ENCODE measurements around the gene TAF6.
"Not testable (repeated sequence)": the region's sequence is repeated elsewhere in the genome, so short reads cannot be mapped to it uniquely, and the experiment has no call there.

Gene TAF6

DNA sequence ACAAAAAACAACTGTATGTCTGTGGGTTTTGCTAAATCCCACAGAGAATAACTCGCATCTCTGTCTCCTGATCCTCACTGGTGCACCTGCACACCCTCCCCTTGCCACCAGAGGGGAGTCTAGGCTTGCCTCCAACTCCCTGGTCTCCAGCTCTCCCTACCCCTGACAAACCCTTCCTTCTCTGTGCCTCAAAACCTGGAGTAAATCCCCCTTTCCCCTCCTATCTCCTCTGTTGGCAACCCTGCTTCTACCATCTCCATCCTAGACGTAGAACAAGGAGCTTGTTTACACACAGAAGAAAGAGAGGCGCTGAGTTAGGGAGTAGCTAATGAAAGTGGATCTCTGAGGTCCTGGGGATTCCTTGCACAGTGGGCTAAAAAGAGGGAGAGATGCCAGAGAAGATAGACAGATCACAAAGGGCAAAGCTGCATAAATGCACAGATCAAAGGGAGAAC is 13.6 kb upstream of the TAF6 start:
- no peak for TF ChIP-seq EZH2phosphoT487 (IDR thresholded peaks at IDR 0.05; ENCODE audit: low read depth)
- TF ChIP-seq, protein P1, sequence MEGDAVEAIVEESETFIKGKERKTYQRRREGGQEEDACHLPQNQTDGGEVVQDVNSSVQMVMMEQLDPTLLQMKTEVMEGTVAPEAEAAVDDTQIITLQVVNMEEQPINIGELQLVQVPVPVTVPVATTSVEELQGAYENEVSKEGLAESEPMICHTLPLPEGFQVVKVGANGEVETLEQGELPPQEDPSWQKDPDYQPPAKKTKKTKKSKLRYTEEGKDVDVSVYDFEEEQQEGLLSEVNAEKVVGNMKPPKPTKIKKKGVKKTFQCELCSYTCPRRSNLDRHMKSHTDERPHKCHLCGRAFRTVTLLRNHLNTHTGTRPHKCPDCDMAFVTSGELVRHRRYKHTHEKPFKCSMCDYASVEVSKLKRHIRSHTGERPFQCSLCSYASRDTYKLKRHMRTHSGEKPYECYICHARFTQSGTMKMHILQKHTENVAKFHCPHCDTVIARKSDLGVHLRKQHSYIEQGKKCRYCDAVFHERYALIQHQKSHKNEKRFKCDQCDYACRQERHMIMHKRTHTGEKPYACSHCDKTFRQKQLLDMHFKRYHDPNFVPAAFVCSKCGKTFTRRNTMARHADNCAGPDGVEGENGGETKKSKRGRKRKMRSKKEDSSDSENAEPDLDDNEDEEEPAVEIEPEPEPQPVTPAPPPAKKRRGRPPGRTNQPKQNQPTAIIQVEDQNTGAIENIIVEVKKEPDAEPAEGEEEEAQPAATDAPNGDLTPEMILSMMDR (IDR thresholded peaks at IDR 0.05; ENCODE audit: low read depth, low read length): peak; percentile 84
- H4K20me1 ChIP-seq (ENCODE audit: insufficient read depth, low read length): no peaks in the 10 kb centered on the region
- H3K4me2 ChIP-seq (ENCODE audit: low read length): no peak overlapping the region
- no peaks in the 10 kb centered on the region for H3K36me3 ChIP-seq (replicated peaks; ENCODE audit: low read depth, low read length)
- H3K27me3 ChIP-seq (ENCODE audit: low read depth, low read length): no peaks in the 10 kb centered on the region
- H3K9ac ChIP-seq (ENCODE audit: low read length): no peak overlapping the region
- no peak overlapping the region for H3K27ac ChIP-seq (ENCODE audit: low read length)
- peaks cover 4% of the 10 kb centered on the region; the same call in 1 of the 2 replicates for H3K79me2 ChIP-seq (ENCODE audit: low read length)
- no peaks in the 10 kb centered on the region for H3K9me3 ChIP-seq (ENCODE audit: insufficient read depth, low read length)
- H3K4me1 ChIP-seq (ENCODE audit: low read length): peaks cover 14% of the 10 kb centered on the region
- H2AFZ ChIP-seq (ENCODE audit: low read depth, low read length): no peak overlapping the region
- H3K4me3 ChIP-seq (ENCODE audit: low read length): no peak overlapping the region

DNA sequence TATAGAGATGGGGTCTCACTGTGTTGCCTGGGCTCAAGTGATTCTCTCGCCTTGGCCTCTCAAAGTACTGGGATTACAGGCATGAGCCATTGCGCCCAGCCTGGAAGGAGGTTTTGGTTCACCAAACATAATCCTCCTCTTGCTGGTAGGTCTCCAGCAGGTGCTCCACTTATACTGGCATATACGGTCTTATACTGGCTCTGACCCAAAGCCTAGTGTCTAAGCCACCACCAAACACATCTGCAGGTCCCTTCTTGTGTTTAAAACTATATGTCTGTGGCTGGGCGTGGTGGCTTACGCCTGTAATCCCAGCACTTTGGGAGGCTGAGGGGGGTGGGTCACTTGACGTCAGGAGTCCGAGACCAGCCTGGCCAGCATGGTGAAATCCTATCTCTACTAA is 13.0 kb upstream of the TAF6 start:
- no peak overlapping the region for H3K27ac ChIP-seq (ENCODE audit: low read length)
- H3K4me3 ChIP-seq (ENCODE audit: low read length): no peak overlapping the region
- no peaks in the 10 kb centered on the region for H3K36me3 ChIP-seq (replicated peaks; ENCODE audit: low read depth, low read length)
- H4K20me1 ChIP-seq (ENCODE audit: insufficient read depth, low read length): no peaks in the 10 kb centered on the region
- H3K27me3 ChIP-seq (ENCODE audit: low read depth, low read length): no peaks in the 10 kb centered on the region
- H3K4me2 ChIP-seq (ENCODE audit: low read length): no peak overlapping the region
- H3K9ac ChIP-seq (ENCODE audit: low read length): no peak overlapping the region
- peaks cover 4% of the 10 kb centered on the region; the same call in 1 of the 2 replicates for H3K79me2 ChIP-seq (ENCODE audit: low read length)
- peaks cover 13% of the 10 kb centered on the region for H3K4me1 ChIP-seq (ENCODE audit: low read length)
- H3K9me3 ChIP-seq (ENCODE audit: insufficient read depth, low read length): no peaks in the 10 kb centered on the region
- TF ChIP-seq, protein P1 (IDR thresholded peaks at IDR 0.05; ENCODE audit: low read depth, low read length): no peak
- no peak for TF ChIP-seq EZH2phosphoT487 (IDR thresholded peaks at IDR 0.05; ENCODE audit: low read depth)
- H2AFZ ChIP-seq (ENCODE audit: low read depth, low read length): no peak overlapping the region

DNA sequence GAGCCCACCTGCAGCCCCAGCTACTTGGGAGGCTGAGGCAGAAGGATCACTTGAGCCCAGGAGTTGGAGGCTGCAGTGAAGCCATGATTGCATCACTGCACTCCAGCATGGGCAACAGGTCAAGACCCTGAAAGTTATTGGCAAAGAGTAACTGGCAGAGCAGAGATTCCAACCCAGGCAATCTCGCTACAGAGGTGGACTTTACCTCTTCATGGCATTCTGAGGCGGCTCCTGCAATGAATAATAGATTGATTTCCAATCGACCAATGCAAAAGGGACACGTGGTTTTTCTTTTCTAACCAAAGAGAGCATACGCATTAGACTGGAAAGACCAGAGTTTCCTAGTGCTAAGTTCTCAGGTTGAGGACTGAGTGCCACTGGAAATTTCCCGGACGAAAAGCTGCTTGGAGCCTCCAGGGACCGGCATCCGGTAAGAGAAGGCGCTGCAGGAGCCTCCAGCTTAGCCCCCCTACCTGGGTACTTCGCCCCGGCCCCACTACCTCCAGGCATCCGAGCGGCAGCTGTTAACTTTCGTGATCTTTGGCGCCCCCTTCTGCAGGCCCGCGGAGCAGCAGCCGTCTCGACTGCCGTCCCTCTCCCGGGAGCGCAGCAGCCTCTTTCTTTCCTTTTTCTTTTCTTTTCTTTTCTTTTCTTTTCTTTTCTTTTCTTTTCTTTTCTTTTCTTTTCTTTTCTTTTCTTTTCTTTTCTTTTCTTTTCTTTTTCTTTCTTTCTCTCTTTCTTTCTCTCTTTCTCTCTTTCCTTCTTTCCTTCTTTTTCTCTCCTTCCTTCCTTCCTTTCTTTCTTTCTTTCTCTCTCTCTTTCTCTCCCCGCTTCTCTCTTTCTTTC is 11.7 kb upstream of the TAF6 start:
- TF ChIP-seq, protein P1 (IDR thresholded peaks at IDR 0.05; ENCODE audit: low read depth, low read length): peak; percentile 70
- TF ChIP-seq EZH2phosphoT487 (IDR thresholded peaks at IDR 0.05; ENCODE audit: low read depth): no peak
- H3K4me2 ChIP-seq (ENCODE audit: low read length): peak overlapping the region; percentile 84
- H3K4me1 ChIP-seq (ENCODE audit: low read length): peaks cover 13% of the 10 kb centered on the region
- H2AFZ ChIP-seq (ENCODE audit: low read depth, low read length): peak overlapping the region; percentile 87; the same call in 1 of the 2 replicates
- peak overlapping the region; percentile 43 for H3K9ac ChIP-seq (ENCODE audit: low read length)
- H3K36me3 ChIP-seq (replicated peaks; ENCODE audit: low read depth, low read length): no peaks in the 10 kb centered on the region
- H3K79me2 ChIP-seq (ENCODE audit: low read length): peaks cover 12% of the 10 kb centered on the region
- no peaks in the 10 kb centered on the region for H4K20me1 ChIP-seq (ENCODE audit: insufficient read depth, low read length)
- peak overlapping the region; percentile 68 for H3K4me3 ChIP-seq (ENCODE audit: low read length)
- no peak overlapping the region for H3K27ac ChIP-seq (ENCODE audit: low read length)
- H3K27me3 ChIP-seq (ENCODE audit: low read depth, low read length): no peaks in the 10 kb centered on the region
- H3K9me3 ChIP-seq (ENCODE audit: insufficient read depth, low read length): no peaks in the 10 kb centered on the region

DNA sequence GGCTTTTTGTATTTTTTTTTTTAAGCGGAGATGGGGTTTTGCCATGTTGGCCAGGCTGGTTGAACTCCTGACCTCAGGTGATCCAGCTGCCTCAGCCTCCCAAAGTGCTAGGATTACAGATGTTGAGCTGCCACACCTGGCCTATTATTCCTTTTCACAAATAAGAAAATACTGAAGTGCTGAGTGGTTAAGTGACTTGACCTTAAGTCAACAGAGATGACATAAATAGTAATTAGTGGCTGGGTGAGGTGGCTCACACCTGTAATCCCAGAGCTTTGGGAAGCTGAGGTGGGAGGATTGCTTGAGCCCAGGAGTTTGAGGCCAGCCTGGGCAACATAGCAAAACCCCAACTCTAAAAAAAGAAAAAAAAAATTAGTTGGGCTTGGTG is 11.1 kb upstream of the TAF6 start:
- not testable (repeated sequence) for H3K4me3 ChIP-seq (ENCODE audit: low read length); H2AFZ ChIP-seq (ENCODE audit: low read depth, low read length); H3K36me3 ChIP-seq (replicated peaks; ENCODE audit: low read depth, low read length); H3K9me3 ChIP-seq (ENCODE audit: insufficient read depth, low read length); H3K4me2 ChIP-seq (ENCODE audit: low read length); H4K20me1 ChIP-seq (ENCODE audit: insufficient read depth, low read length); H3K9ac ChIP-seq (ENCODE audit: low read length); H3K27me3 ChIP-seq (ENCODE audit: low read depth, low read length); H3K27ac ChIP-seq (ENCODE audit: low read length)
- H3K4me1 ChIP-seq (ENCODE audit: low read length): peaks cover 18% of the 10 kb centered on the region
- H3K79me2 ChIP-seq (ENCODE audit: low read length): peaks cover 17% of the 10 kb centered on the region

Measured in OCI-LY3 (cell line).